ENCODE results near the gene PTGFRN. TPM values are rescaled to one million over a fixed set of nuclear protein-coding genes. Genes with fewer than 3 reads are reported as not detected.
"Not testable (repeated sequence)": the region's sequence is repeated elsewhere in the genome, so short reads cannot be mapped to it uniquely, and the experiment has no call there.

Gene PTGFRN
- total RNA-seq, 3 donors from 2014 or later, result 10.0 to 17.0 (median 15.5) TPM

- no peak for ATAC-seq
- DNase-seq, result no peak
- Mint-ChIP-seq H3K4me3 (no peak overlapping the region), H3K4me1 (ENCODE audit: low read depth) (no peaks in the 10 kb centered on the region), H3K36me3 (ENCODE audit: insufficient read depth) (peaks cover 9% of the 10 kb centered on the region), H3K9me3 (peaks cover 7% of the 10 kb centered on the region), H3K27me3 (ENCODE audit: low read depth) (no peaks in the 10 kb centered on the region)
Measured at GRCh38 chr1:116972674-116973030, 62.9 kb downstream of the PTGFRN start.

DNA sequence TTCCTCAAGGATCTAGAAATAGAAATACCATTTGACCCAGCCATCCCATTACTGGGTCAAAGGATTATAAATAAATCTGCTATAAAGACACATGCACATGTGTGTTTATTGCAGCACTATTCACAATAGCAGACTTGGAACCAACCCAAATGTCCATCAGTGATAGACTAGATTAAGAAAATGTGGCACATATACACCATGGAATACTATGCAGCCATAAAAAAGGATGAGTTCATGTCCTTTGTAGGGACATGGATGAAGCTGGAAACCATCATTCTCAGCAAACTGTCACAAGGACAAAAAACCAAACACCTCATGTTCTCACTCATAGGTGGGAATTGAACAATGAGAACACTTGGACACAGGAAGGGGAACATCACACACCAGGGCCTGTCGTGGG, 70.6 kb downstream of the PTGFRN start:
- H3K4me3 Mint-ChIP-seq; H3K4me1 Mint-ChIP-seq (ENCODE audit: low read depth): not testable (repeated sequence)

DNA sequence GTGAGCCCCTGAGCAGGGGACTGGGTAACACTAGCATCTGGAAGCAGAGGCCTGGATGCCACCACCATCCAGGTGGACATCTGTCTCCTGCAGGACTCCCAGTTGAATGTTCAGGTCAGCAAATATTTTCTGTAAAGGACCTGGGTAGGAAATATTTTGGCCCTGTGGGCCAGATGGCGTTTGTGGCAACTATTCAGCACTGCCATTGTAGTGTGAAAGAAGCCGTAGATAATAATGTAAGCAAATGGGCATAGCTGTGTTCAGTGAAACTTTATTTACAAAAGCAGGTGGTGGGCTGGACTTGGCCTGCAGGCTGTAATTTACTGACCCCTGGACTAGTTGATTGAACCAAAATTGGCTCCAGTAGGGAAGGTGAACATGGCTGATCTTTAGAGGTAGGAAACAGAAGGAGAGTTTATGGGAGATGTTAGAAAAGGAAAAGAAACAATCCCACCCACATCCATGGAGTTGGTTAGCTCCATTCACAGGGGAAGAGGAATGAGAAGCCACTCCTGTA, 71.9 kb downstream of the PTGFRN start:
- DNase-seq, result no peak
- H3K9me3 Mint-ChIP-seq, result no peaks in the 10 kb centered on the region
- H3K4me1 Mint-ChIP-seq (ENCODE audit: low read depth), result peaks cover 11% of the 10 kb centered on the region
- no peak overlapping the region for H3K4me3 Mint-ChIP-seq
- H3K27me3 Mint-ChIP-seq (ENCODE audit: low read depth), result no peaks in the 10 kb centered on the region
- ATAC-seq, result no peak
- H3K36me3 Mint-ChIP-seq (ENCODE audit: insufficient read depth), result no peaks in the 10 kb centered on the region

More for the DNA sequence above, 70.6 kb downstream of the PTGFRN start:
- not testable (repeated sequence) for DNase-seq; ATAC-seq; H3K27me3 Mint-ChIP-seq (ENCODE audit: low read depth); H3K9me3 Mint-ChIP-seq; H3K36me3 Mint-ChIP-seq (ENCODE audit: insufficient read depth)

DNA sequence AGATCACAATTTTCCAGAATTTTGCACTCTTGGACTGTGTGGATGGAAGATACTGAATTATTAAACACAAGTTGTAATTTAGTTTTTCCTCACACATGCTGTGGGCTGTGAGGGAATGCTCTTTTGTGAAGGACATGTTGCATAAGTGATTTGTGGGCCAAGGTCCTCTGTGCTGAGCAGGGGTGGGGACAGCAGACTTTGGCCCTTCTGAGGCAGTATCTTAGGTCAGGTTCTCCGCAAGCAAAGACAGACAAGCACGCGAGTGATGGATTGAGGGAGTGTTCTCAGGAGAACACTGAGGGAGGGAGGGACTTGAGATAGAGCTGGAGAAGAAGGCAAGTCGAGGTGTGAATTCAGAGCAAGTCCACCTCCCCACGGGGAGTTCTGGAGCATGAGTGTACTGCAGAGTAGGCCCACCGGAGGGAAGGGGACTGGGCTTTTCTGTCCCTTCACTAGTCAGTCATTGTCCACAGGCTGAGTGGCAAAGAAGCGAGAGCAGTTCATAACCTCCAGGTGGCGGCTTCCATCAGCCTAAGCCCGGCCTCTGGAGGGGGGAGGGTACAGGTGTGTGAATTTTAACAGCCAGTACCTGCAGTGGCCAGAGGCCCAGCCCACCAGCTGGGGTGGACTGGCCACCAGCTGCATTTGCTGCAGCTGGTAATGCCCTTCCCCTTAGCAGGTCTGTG, 72.7 kb downstream of the PTGFRN start:
- Mint-ChIP-seq H3K9me3 (no peaks in the 10 kb centered on the region), H3K36me3 (ENCODE audit: insufficient read depth) (no peaks in the 10 kb centered on the region), H3K4me3 (no peak overlapping the region), H3K4me1 (ENCODE audit: low read depth) (peaks cover 20% of the 10 kb centered on the region), H3K27me3 (ENCODE audit: low read depth) (no peaks in the 10 kb centered on the region)
- ATAC-seq (no peak), DNase-seq (no peak)

GRCh38 chr1:116983112-116983511, 73.4 kb downstream of the PTGFRN start:
- ATAC-seq (no peak), DNase-seq (no peak)
- H3K36me3 Mint-ChIP-seq (ENCODE audit: insufficient read depth), result no peaks in the 10 kb centered on the region
- no peaks in the 10 kb centered on the region for H3K27me3 Mint-ChIP-seq (ENCODE audit: low read depth)
- H3K9me3 Mint-ChIP-seq, result no peaks in the 10 kb centered on the region
- peaks cover 26% of the 10 kb centered on the region for H3K4me1 Mint-ChIP-seq (ENCODE audit: low read depth)
- no peak overlapping the region for H3K4me3 Mint-ChIP-seq

GRCh38 chr1:116983678-116984077, 74.0 kb downstream of the PTGFRN start:
- DNase-seq (no peak), ATAC-seq (no peak)
- H3K36me3 Mint-ChIP-seq (ENCODE audit: insufficient read depth), result no peaks in the 10 kb centered on the region
- H3K27me3 Mint-ChIP-seq (ENCODE audit: low read depth), result no peaks in the 10 kb centered on the region
- H3K4me1 Mint-ChIP-seq (ENCODE audit: low read depth), result peaks cover 31% of the 10 kb centered on the region
- H3K4me3 Mint-ChIP-seq, result no peak overlapping the region
- H3K9me3 Mint-ChIP-seq, result no peaks in the 10 kb centered on the region

- Mint-ChIP-seq H3K4me1 (ENCODE audit: low read depth) (peaks cover 32% of the 10 kb centered on the region), H3K4me3 (no peak overlapping the region), H3K36me3 (ENCODE audit: insufficient read depth) (no peaks in the 10 kb centered on the region), H3K27me3 (ENCODE audit: low read depth) (no peaks in the 10 kb centered on the region), H3K9me3 (no peaks in the 10 kb centered on the region)
- DNase-seq (no peak), ATAC-seq (no peak)
Measured at GRCh38 chr1:116984406-116985160, 74.9 kb downstream of the PTGFRN start.

GRCh38 chr1:116986421-116987255, 76.9 kb downstream of the PTGFRN start:
- H3K4me3 Mint-ChIP-seq, result peak overlapping the region; percentile 81
- DNase-seq (peak; percentile 38), ATAC-seq (peak; percentile 57 to 61)
- H3K36me3 Mint-ChIP-seq (ENCODE audit: insufficient read depth), result no peaks in the 10 kb centered on the region
- no peaks in the 10 kb centered on the region for H3K27me3 Mint-ChIP-seq (ENCODE audit: low read depth)
- no peaks in the 10 kb centered on the region for H3K9me3 Mint-ChIP-seq
- peaks cover 37% of the 10 kb centered on the region for H3K4me1 Mint-ChIP-seq (ENCODE audit: low read depth)

- Mint-ChIP-seq H3K27me3 (ENCODE audit: low read depth) (no peaks in the 10 kb centered on the region), H3K4me3 (peak overlapping the region; percentile 81), H3K36me3 (ENCODE audit: insufficient read depth) (no peaks in the 10 kb centered on the region), H3K9me3 (no peaks in the 10 kb centered on the region), H3K4me1 (ENCODE audit: low read depth) (peaks cover 41% of the 10 kb centered on the region)
- peak; percentile 80 to 87 for ATAC-seq
- peak; percentile 76 for DNase-seq
Measured at GRCh38 chr1:116987256-116987555, 77.5 kb downstream of the PTGFRN start.

DNA sequence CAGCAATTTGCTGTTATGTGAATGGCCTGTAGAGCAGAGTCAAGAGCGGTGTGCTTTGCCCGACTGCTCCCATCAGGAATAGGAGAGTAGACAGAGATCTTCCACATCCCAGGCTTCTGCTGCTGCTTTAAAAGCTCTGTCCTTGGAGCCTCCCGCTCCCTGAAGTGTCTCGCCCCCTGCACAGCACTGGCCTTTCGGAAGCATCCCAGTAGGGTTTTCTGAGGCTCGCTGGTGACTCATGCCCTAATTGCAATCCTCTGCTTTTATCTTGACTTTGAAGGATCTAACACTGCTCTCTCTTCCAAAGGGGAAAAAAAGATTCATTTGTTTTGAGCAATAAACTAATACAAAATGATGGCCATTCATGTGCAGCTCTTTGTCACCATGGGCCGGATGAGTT, 78.5 kb downstream of the PTGFRN start:
- H3K4me1 Mint-ChIP-seq (ENCODE audit: low read depth), result peaks cover 43% of the 10 kb centered on the region
- H3K9me3 Mint-ChIP-seq, result no peaks in the 10 kb centered on the region
- no peak for DNase-seq
- no peak for ATAC-seq
- H3K36me3 Mint-ChIP-seq (ENCODE audit: insufficient read depth), result no peaks in the 10 kb centered on the region
- H3K27me3 Mint-ChIP-seq (ENCODE audit: low read depth), result no peaks in the 10 kb centered on the region
- no peak overlapping the region for H3K4me3 Mint-ChIP-seq

- Mint-ChIP-seq H3K27me3 (ENCODE audit: low read depth) (no peaks in the 10 kb centered on the region), H3K9me3 (peaks cover 4% of the 10 kb centered on the region), H3K4me1 (ENCODE audit: low read depth) (peaks cover 43% of the 10 kb centered on the region), H3K36me3 (ENCODE audit: insufficient read depth) (no peaks in the 10 kb centered on the region), H3K4me3 (no peak overlapping the region)
- DNase-seq, result no peak
- no peak for ATAC-seq
Measured at GRCh38 chr1:116988908-116989307, 79.2 kb downstream of the PTGFRN start.

DNA sequence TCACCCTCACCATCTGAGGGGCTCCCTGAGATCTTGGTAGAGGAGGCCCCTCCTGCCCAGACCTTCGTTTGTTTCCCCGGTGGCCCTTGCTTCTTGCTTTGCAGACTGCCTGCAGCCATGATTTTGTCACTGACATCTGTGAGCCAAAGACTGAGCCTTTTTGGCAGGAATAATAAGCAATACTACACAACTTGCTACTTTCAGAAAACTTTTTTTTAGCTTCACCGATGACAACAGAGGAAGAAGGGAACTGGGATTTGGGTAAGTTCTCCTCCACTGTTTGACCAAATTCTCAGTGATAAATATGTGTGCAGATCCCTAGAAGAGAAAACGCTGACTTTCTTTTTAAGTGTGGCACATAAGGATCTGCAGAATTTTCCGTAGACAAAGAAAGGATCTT, 80.1 kb downstream of the PTGFRN start:
- H3K36me3 Mint-ChIP-seq (ENCODE audit: insufficient read depth), result no peaks in the 10 kb centered on the region
- DNase-seq (no peak), ATAC-seq (no peak)
- no peak overlapping the region for H3K4me3 Mint-ChIP-seq
- H3K4me1 Mint-ChIP-seq (ENCODE audit: low read depth), result peaks cover 40% of the 10 kb centered on the region
- peaks cover 4% of the 10 kb centered on the region for H3K9me3 Mint-ChIP-seq
- H3K27me3 Mint-ChIP-seq (ENCODE audit: low read depth), result no peaks in the 10 kb centered on the region

- Mint-ChIP-seq H3K4me1 (ENCODE audit: low read depth) (peaks cover 40% of the 10 kb centered on the region), H3K9me3 (peaks cover 4% of the 10 kb centered on the region), H3K36me3 (ENCODE audit: insufficient read depth) (no peaks in the 10 kb centered on the region), H3K27me3 (ENCODE audit: low read depth) (no peaks in the 10 kb centered on the region), H3K4me3 (no peak overlapping the region)
- no peak for DNase-seq
- no peak for ATAC-seq
Measured at GRCh38 chr1:116990612-116991151, 81.0 kb downstream of the PTGFRN start.

- Mint-ChIP-seq H3K27me3 (ENCODE audit: low read depth) (no peaks in the 10 kb centered on the region), H3K9me3 (peaks cover 4% of the 10 kb centered on the region), H3K4me3 (peak overlapping the region; percentile 7), H3K36me3 (ENCODE audit: insufficient read depth) (no peaks in the 10 kb centered on the region), H3K4me1 (ENCODE audit: low read depth) (peaks cover 35% of the 10 kb centered on the region)
- DNase-seq (no peak), ATAC-seq (no peak)
Measured at GRCh38 chr1:116991171-116991845, 81.6 kb downstream of the PTGFRN start.
